ENCODE measurements around the gene ABCA4.

ABCA4 gene

DNA sequence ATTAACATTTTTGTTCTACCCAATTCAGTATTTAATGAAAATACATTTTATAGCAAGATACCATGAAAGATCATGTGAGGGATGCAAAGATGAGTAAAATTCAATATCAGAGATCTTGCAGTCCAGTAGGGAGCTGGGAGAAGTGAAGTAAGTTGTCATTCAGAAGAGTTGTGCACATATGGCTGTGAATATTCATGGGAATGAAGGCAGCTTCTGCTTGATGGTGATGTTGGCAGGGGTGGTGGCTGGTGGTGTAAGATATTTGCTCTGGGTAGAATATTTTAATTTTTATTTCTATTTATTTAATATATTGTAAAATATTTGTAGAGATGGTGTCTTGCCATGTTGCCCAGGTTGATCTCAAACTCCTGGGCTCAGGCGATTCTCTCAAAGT lies 139.7 kb downstream of the ABCA4 start:
- Histone ChIP-seq H3K9ac (ENCODE audit: low read depth, low read length) (no peak overlapping the region), H3K27me3 (ENCODE audit: insufficient read depth, low read length, poor library complexity) (no peaks in the 10 kb centered on the region), H3K36me3 (ENCODE audit: insufficient read depth, low read length) (no peaks in the 10 kb centered on the region), H3K4me2 (ENCODE audit: insufficient read depth, low read length) (no peak overlapping the region), H4K20me1 (ENCODE audit: insufficient read depth, low read length) (no peaks in the 10 kb centered on the region), H3K27ac (ENCODE audit: low read length) (no peak overlapping the region), H3K4me1 (ENCODE audit: insufficient read depth, low read length) (no peaks in the 10 kb centered on the region), H3K79me2 (ENCODE audit: insufficient read depth, low read length) (no peaks in the 10 kb centered on the region), H3K4me3 (ENCODE audit: low read depth in 1 of 2, low read length in 2 of 2) (no peak overlapping the region), H2AFZ (ENCODE audit: low read depth, low read length) (no peak overlapping the region), H3K9me3 (ENCODE audit: insufficient read depth, low read length, severe bottlenecking) (no peaks in the 10 kb centered on the region)
- TF ChIP-seq EZH2 (IDR thresholded peaks at IDR 0.05; ENCODE audit: borderline replicate concordance, low read depth, low read length, severe bottlenecking): no peak
- TF ChIP-seq, protein P1, sequence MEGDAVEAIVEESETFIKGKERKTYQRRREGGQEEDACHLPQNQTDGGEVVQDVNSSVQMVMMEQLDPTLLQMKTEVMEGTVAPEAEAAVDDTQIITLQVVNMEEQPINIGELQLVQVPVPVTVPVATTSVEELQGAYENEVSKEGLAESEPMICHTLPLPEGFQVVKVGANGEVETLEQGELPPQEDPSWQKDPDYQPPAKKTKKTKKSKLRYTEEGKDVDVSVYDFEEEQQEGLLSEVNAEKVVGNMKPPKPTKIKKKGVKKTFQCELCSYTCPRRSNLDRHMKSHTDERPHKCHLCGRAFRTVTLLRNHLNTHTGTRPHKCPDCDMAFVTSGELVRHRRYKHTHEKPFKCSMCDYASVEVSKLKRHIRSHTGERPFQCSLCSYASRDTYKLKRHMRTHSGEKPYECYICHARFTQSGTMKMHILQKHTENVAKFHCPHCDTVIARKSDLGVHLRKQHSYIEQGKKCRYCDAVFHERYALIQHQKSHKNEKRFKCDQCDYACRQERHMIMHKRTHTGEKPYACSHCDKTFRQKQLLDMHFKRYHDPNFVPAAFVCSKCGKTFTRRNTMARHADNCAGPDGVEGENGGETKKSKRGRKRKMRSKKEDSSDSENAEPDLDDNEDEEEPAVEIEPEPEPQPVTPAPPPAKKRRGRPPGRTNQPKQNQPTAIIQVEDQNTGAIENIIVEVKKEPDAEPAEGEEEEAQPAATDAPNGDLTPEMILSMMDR (IDR thresholded peaks at IDR 0.05; ENCODE audit: borderline replicate concordance, extremely low read depth, low read length, poor library complexity, severe bottlenecking): no peak
- DNase-seq (no peak), ATAC-seq (ENCODE audit: insufficient read depth, low read depth) (no peak)

DNA sequence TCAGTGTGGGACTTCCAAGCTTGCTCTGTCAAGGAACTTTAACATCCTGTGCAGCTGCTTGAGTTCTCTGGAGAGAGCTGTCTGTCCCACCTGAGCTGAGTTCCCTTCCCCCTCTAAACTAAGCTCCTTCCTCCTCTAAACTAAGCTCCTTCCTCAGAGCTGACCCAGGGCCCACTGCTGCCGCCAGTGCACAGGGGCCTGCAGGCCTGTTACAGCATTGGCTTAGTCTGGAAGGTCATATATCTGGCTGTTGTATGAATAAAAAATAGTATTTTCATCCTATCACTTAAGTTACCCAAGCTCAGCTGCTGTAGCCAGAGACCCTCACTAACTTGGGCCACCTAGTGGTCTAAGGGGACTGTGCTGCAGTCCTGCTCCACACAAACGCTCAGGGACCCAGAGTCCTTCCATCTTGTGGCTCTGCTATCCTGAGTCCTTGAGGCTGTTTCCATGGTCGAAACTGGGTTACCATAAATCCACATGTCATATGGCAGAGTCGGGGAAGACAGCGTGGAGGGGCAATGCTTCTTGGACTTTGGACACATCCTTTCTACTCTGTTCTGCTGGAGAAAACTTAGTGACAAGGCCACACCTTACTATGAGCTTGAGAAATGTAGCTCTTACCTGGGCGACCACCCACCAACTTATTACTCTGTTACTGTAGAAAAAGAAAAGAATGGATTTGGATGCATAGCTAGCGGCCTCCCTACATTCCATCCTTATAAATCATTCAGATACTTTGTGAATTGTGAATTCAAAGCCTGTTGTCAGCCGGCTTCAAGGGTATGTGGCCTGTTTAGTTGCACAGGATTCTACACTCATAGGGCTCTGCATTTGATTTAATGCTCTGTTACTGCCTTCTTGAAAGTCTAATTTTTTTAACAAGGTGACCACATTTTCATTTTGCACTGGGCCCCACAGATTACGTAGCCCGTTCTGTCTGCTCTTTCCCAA lies 140.4 kb downstream of the ABCA4 start:
- H2AFZ ChIP-seq (ENCODE audit: low read depth, low read length): no peak overlapping the region
- no peaks in the 10 kb centered on the region for H3K79me2 ChIP-seq (ENCODE audit: insufficient read depth, low read length)
- H3K4me2 ChIP-seq (ENCODE audit: insufficient read depth, low read length): no peak overlapping the region
- H4K20me1 ChIP-seq (ENCODE audit: insufficient read depth, low read length): no peaks in the 10 kb centered on the region
- H3K9ac ChIP-seq (ENCODE audit: low read depth, low read length): no peak overlapping the region
- TF ChIP-seq EZH2 (IDR thresholded peaks at IDR 0.05; ENCODE audit: borderline replicate concordance, low read depth, low read length, severe bottlenecking): no peak
- TF ChIP-seq, protein P1 (IDR thresholded peaks at IDR 0.05; ENCODE audit: borderline replicate concordance, extremely low read depth, low read length, poor library complexity, severe bottlenecking): peak; percentile 57
- H3K4me1 ChIP-seq (ENCODE audit: insufficient read depth, low read length): no peaks in the 10 kb centered on the region
- ATAC-seq (ENCODE audit: insufficient read depth, low read depth) (peak; percentile 84), DNase-seq (peak; percentile 21)
- no peaks in the 10 kb centered on the region for H3K9me3 ChIP-seq (ENCODE audit: insufficient read depth, low read length, severe bottlenecking)
- no peaks in the 10 kb centered on the region for H3K27me3 ChIP-seq (ENCODE audit: insufficient read depth, low read length, poor library complexity)
- H3K27ac ChIP-seq (ENCODE audit: low read length): no peak overlapping the region
- no peak overlapping the region for H3K4me3 ChIP-seq (ENCODE audit: low read depth in 1 of 2, low read length in 2 of 2)
- H3K36me3 ChIP-seq (ENCODE audit: insufficient read depth, low read length): no peaks in the 10 kb centered on the region

DNA sequence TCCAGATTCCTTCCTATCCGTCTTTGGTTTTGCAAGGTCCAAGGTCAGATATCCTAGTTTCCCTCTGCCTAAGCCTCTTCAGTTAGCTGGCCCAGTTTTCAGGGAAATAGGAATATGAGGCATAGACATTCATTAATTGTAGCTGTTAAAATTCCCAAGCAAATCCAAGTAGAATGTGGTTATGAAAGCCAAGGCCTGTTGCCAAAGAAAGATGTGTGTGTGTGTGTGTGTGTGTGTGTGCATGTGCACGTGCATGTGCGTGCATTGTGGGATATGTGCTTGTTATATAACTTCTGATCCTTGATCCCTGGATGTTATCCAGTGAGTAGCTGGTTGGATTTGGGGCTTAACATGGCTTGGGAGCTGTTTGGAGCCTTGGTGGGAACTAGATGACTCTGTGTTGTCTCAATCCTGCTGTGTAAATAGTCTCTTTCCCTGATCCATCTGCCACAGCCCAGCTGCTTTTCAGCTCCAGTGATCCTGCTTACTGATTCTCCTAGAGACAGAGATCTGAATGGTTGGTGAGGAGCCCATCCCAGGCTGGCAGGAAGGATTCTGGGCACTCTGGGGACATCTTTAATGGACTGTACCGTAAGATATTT lies 141.1 kb downstream of the ABCA4 start:
- ATAC-seq (ENCODE audit: insufficient read depth, low read depth) (no peak), DNase-seq (no peak)
- Histone ChIP-seq H3K27me3 (ENCODE audit: insufficient read depth, low read length, poor library complexity) (no peaks in the 10 kb centered on the region), H3K4me2 (ENCODE audit: insufficient read depth, low read length) (no peak overlapping the region), H4K20me1 (ENCODE audit: insufficient read depth, low read length) (no peaks in the 10 kb centered on the region), H2AFZ (ENCODE audit: low read depth, low read length) (no peak overlapping the region), H3K79me2 (ENCODE audit: insufficient read depth, low read length) (no peaks in the 10 kb centered on the region), H3K27ac (ENCODE audit: low read length) (no peak overlapping the region), H3K4me3 (ENCODE audit: low read depth in 1 of 2, low read length in 2 of 2) (no peak overlapping the region), H3K9me3 (ENCODE audit: insufficient read depth, low read length, severe bottlenecking) (no peaks in the 10 kb centered on the region), H3K9ac (ENCODE audit: low read depth, low read length) (no peak overlapping the region), H3K36me3 (ENCODE audit: insufficient read depth, low read length) (no peaks in the 10 kb centered on the region), H3K4me1 (ENCODE audit: insufficient read depth, low read length) (no peaks in the 10 kb centered on the region)
- TF ChIP-seq EZH2 (IDR thresholded peaks at IDR 0.05; ENCODE audit: borderline replicate concordance, low read depth, low read length, severe bottlenecking): no peak

Measured in DND-41 (cell line).